Heart left ventricle (tissue), 16 donors: ENCODE measurements around the gene MGMT. TPM values are rescaled to one million over a fixed set of nuclear protein-coding genes. Genes with fewer than 3 reads are reported as not detected.

ENCODE experiments used
- ATAC-seq, 4 donors: fragments of 200-7000 bp; cut with Tn5 transposase; one replicate each; pipeline ENCODE4 v1.9.1; 2020 to 2022; ENCODE audit warnings: moderate library complexity in 4 of 4, mild to moderate bottlenecking in 3 of 4, moderate number of reproducible peaks in 1 of 4
- DNase-seq, 5 donors: peaks; one replicate each; pipeline ENCODE4 v3.0.0-alpha.2; 2020
- H3K27ac ChIP-seq, 12 donors: fragments of 200-600 bp; sonication (generic) in 4 of 12; one replicate each; pipeline versions ENCODE4 v1.5.0 to v1.8.0; 2016 to 2022; ENCODE audit warnings: mild to moderate bottlenecking in 2 of 12
- H3K27me3 ChIP-seq, 9 donors: fragments of 200-600 bp; sonication (generic) in 2 of 9; one replicate each; pipeline versions ENCODE4 v1.5.1 to v1.8.0; 2016 to 2022; ENCODE audit warnings: mild to moderate bottlenecking in 3 of 9
- H3K36me3 ChIP-seq, 9 donors: fragments of 200-600 bp; sonication (generic) in 2 of 9; one replicate each; pipeline versions ENCODE4 v1.5.0 to v1.8.0; 2018 to 2022; ENCODE audit warnings: mild to moderate bottlenecking in 2 of 9
- H3K4me1 ChIP-seq, 12 donors: fragments of 200-600 bp; sonication (generic) in 4 of 12; one replicate each; pipeline versions ENCODE4 v1.5.0 to v1.8.0; 2016 to 2022; ENCODE audit warnings: mild to moderate bottlenecking in 3 of 12
- H3K4me3 ChIP-seq, 12 donors: fragments of 200-600 bp; sonication (generic) in 4 of 12; one replicate each; pipeline versions ENCODE4 v1.5.0 to v1.8.0; 2017 to 2022; ENCODE audit warnings: mild to moderate bottlenecking in 9 of 12, moderate library complexity in 4 of 12
- H3K9me3 ChIP-seq, 12 donors: fragments of 200-600 bp; sonication (generic) in 4 of 12; one replicate each; pipeline versions ENCODE4 v1.5.0 to v1.8.0; 2016 to 2022; ENCODE audit warnings: mild to moderate bottlenecking in 1 of 12
- POLR2A ChIP-seq, 2 donors: fragments of 450-650 bp; IDR thresholded peaks; one replicate each; pipeline ENCODE4 v1.6.1; 2017; ENCODE audit warnings: antibody characterized with exemption in 2 of 2, mild to moderate bottlenecking in 2 of 2, moderate library complexity in 2 of 2
- WGBS, 4 donors: extraction: QIAGEN DNeasy Blood & Tissue Kit in 2 of 4; methylation state at CpG; one replicate each; pipeline versions ENCODE4 v1.1.5 to v1.1.7; 2013 to 2018; 5-methylcytosine and 5-hydroxymethylcytosine counted together
- intact Hi-C, 10 donors: fragments of 100-400 bp; cut with DNase I; formaldehyde crosslinking; loops; one replicate each; pipeline versions ENCODE4 v1.11.1 to v1.14.2; 2022
- polyA plus RNA-seq, 2 donors: library from polyadenylated mRNA; stranded (reverse); fragments of 200-250 nt; gene quantifications; one replicate each; pipeline ENCODE4 v1.2.3, GENCODE V29; 2013
- total RNA-seq, 9 donors: library from RNA; depleted of rRNA in 2 of 9; stranded (reverse); fragments of >200 nt in 2 of 9; fragmentation: NEBNext Ultra II Directional in 3 of 9; extraction: Animal tissue kit (Norgen Biotek cat#: 25700) in 3 of 9; gene quantifications; one replicate each; pipeline versions ENCODE4 v1.1.0 to v1.2.4, GENCODE V29; 2016 to 2023
- TF ChIP-seq, protein P1 (sequence below), 12 donors: fragments of 200-600 bp; sonication (generic) in 4 of 12; IDR thresholded peaks; one replicate each; pipeline versions ENCODE4 v1.5.0 to v1.8.0; 2018 to 2022; ENCODE audit warnings: antibody characterized with exemption in 12 of 12, mild to moderate bottlenecking in 5 of 12
- donor health status: ischemic (EF 13 %, LVEDD 7.1; RV severe dilation, severe dysfunction).
- donor health status: healthy with polysubstance abuse.
- donor health status: DM: no; HTN: yes; CAD: no.
- donor health status: DM: no; HTN: no; CAD: no.
- donor health status: ischemic (EF 25% LVEDD 6.9; RV normal size, moderate dysfunction).
- donor health status: ischemic (EF 25% LVEDD 5.7; RV mildly dilated, moderate dysfunction).
- donor health status: healthy.
- donor health status: DM: yes; HTN: yes; CAD: no.
- donor health status: ischemic (EF 35%, LVEDD 5.7; RV mildly dilated, moderate dysfunction).
- donor health status: nonischemic (EF 11% LVEDD 7.7; RV severe dilation, severe dysfunction).
- donor health status: DM: yes; HTN: yes; CAD: no.
- donor health status: PGD.
- donor health status: ischemic (EF 29% LVEDD 5.4; RV normal size, mild dysfunction).
- donor health status: nonischemic (EF 23%, LVEDD 6.1; RV moderate dilation, normal function).

MGMT gene
- total and polyA plus RNA-seq, 11 donors, result 6.2 to 25.3 (median 11.6) TPM

DNA sequence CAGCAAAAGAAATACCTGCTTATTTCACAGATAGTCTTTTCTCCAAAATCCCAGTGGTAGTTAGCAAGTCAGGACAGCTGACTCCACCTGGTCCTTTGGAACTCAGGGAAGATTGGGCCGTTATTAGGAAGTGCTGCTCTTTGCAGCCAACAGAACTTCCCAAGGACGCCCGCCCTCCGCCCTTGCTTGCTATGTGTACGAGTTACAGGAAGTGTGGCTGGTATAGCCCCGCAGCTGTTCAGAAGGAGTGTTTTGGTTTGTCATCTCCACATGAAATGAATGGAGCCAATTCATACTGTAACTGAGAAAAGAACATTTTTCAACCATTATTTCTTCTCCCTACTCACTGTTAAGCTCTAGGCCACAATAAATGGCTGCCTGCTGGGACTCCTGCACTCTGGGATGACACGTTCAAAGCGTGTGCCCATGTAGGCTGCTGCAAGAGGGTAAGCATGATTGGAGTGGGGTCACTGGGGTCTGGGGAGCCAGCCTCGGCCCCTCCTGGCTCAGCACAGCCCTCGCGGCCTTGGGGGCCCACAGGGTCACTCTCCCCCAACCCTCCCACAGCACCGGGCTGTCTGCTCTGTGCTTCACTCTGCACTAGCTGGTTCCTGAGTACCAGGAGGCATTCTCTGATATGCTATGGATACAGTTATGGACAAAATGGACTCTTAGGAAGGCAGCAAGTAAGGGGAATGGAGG lies 253.0 kb downstream of the MGMT start:
- Histone ChIP-seq H3K9me3 (peaks cover 0 to 20% (median 3%) of the 10 kb centered on the region in 12 donors), H3K27me3 (no peaks in the 10 kb centered on the region), H3K27ac (no peak overlapping the region), H3K4me1 (peaks cover 0 to 3% (median 0%) of the 10 kb centered on the region in 12 donors), H3K36me3 (no peaks in the 10 kb centered on the region), H3K4me3 (no peak overlapping the region)
- intact Hi-C loops, result no loop called here
- WGBS, 4 donors, result 71 to 75% (median 73%) methylated on average over 9 to 12 of the region's 12 CpGs
- ATAC-seq (peak in 3 of 4 donors; percentile 42 to 68 (median 47)), DNase-seq (peak in 2 of 5 donors; percentile 5 to 35)
- no peak for TF ChIP-seq POLR2A (IDR thresholded peaks at IDR 0.05)
- TF ChIP-seq, protein P1, sequence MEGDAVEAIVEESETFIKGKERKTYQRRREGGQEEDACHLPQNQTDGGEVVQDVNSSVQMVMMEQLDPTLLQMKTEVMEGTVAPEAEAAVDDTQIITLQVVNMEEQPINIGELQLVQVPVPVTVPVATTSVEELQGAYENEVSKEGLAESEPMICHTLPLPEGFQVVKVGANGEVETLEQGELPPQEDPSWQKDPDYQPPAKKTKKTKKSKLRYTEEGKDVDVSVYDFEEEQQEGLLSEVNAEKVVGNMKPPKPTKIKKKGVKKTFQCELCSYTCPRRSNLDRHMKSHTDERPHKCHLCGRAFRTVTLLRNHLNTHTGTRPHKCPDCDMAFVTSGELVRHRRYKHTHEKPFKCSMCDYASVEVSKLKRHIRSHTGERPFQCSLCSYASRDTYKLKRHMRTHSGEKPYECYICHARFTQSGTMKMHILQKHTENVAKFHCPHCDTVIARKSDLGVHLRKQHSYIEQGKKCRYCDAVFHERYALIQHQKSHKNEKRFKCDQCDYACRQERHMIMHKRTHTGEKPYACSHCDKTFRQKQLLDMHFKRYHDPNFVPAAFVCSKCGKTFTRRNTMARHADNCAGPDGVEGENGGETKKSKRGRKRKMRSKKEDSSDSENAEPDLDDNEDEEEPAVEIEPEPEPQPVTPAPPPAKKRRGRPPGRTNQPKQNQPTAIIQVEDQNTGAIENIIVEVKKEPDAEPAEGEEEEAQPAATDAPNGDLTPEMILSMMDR (IDR thresholded peaks at IDR 0.05), result no peak

DNA sequence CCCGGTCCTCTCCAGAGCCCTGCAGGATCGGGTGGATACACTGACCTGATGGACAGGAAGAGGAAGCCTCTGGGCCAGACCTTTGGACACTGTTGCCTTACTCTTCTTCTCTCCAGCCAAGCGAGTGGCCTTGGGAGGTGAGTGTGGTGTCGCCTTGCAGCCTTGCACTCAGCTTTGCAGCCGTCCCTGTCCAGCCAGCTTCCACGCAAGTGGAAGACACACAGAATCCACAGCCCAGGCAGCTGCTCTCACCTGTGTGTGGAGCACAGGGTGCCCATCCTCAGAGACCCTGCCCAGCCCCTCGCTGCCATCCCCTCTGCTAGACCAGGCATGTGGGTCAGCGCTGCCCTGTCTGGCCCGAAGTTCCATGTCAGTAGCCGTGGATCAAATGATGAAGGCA lies 258.0 kb downstream of the MGMT start:
- no peak overlapping the region for H3K27ac ChIP-seq
- H3K9me3 ChIP-seq, result peaks cover 0 to 36% (median 3%) of the 10 kb centered on the region in 12 donors
- 85 to 93% (median 90%) methylated on average over 8 to 10 of the region's 10 CpGs for whole genome bisulfite sequencing, 4 donors
- H3K36me3 ChIP-seq, result peaks cover 0 to 5% (median 0%) of the 10 kb centered on the region in 9 donors
- peaks cover 0 to under 1% (median 0%) of the 10 kb centered on the region in 12 donors for H3K4me1 ChIP-seq
- DNase-seq (peak in 2 of 5 donors; percentile 3 to 54), ATAC-seq (peak in 1 of 4 donors; percentile 20)
- TF ChIP-seq, protein P1 (IDR thresholded peaks at IDR 0.05), result no peak
- no peak for TF ChIP-seq POLR2A (IDR thresholded peaks at IDR 0.05)
- no peaks in the 10 kb centered on the region for H3K27me3 ChIP-seq
- H3K4me3 ChIP-seq, result no peak overlapping the region
- intact Hi-C loops, result no loop called here

DNA sequence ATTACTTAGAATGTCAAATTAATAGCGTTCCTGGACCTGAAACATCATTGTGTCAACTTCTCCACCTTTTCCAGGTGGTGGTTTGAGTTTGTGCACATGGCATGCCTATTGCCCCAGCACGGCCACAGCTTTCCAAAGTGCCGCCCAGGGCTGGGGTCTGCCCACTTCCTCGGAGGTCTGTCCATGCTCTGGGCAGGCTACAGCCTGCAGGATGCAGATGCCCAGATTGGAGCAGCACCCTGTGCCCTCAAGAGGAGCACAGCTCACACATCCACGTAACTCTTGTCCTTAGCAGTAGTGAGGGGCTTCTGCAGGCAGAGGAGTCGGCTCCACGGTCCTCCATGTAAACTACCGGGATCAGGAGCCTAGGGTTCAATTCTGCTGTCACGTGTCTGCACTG lies 258.4 kb downstream of the MGMT start:
- WGBS, 4 donors, result 93 to 96% (median 96%) methylated on average over 9 of the region's 9 CpGs
- DNase-seq, result peak in 1 of 5 donors; percentile 27
- intact Hi-C loops, result no loop called here
- Histone ChIP-seq H3K4me1 (no peaks in the 10 kb centered on the region), H3K36me3 (peaks cover 0 to 5% (median 0%) of the 10 kb centered on the region in 9 donors), H3K27ac (no peak overlapping the region), H3K9me3 (peaks cover 0 to 36% (median 3%) of the 10 kb centered on the region in 12 donors), H3K27me3 (no peaks in the 10 kb centered on the region), H3K4me3 (no peak overlapping the region)
- no peak for TF ChIP-seq POLR2A (IDR thresholded peaks at IDR 0.05)
- TF ChIP-seq, protein P1 (IDR thresholded peaks at IDR 0.05), result no peak
- no peak for ATAC-seq

DNA sequence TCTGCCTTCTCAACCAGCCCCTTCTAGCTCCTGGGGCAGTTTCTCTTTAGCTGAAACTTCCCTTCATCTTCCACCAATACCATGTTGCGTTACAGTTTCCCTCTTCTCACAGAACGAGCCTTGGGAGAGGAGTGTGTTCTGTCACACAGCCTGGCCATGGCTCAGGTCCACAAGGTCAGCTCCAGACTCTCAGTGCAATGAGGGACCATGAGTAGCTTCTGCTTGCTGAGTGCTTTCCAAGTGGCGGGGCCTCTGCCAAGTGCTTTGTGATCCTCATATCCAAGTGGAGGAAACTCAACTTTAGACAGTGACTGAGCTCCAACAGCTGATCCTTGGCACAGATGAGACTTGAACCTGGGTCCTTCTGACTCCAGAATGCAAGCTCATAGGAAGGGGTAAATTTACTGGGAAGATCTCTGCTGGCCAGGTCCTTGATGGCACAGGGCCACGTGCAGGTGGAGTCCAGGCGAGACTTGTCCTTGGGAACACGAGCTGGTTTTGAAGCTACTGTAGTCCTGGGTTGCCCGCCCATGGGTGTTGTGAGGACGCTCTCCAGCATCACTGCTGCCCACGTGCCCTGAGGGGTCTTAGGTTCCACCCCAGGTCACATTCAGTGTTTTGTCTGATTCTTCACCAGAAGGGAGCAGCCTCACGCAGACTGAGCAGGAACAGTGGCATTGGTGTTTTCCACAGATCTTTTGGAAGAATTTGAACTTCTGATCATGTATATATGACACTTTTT lies 259.0 kb downstream of the MGMT start:
- DNase-seq (peak in 2 of 5 donors; percentile 4 to 20), ATAC-seq (no peak)
- 92 to 96% (median 94%) methylated on average over 10 of the region's 10 CpGs for WGBS, 4 donors
- Histone ChIP-seq H3K4me3 (no peak overlapping the region), H3K27ac (no peak overlapping the region), H3K36me3 (peaks cover 0 to 5% (median 0%) of the 10 kb centered on the region in 9 donors), H3K4me1 (no peaks in the 10 kb centered on the region), H3K9me3 (peaks cover 0 to 32% (median 3%) of the 10 kb centered on the region in 12 donors), H3K27me3 (no peaks in the 10 kb centered on the region)
- TF ChIP-seq POLR2A (IDR thresholded peaks at IDR 0.05), result no peak
- TF ChIP-seq, protein P1 (IDR thresholded peaks at IDR 0.05), result no peak
- intact Hi-C loops, result no loop called here
